Measurements from ENCODE around the gene QKI.
A peak's percentile ranks its signal among the peaks of the same experiment; 100 is the strongest.

Gene QKI

GRCh38 chr6:163460307-163460782 is 45.8 kb downstream of the QKI start:
- H3K4me1 ChIP-seq (ENCODE audit: insufficient read depth, poor library complexity, severe bottlenecking) = peaks cover 24% of the 10 kb centered on the region
- DNase-seq (ENCODE audit: low spot score) (no peak), ATAC-seq (ENCODE audit: low read depth) (peak; percentile 19; the same call in 1 of the 3 replicates)
- H3K36me3 ChIP-seq (ENCODE audit: low read depth) = peaks cover 22% of the 10 kb centered on the region
- H3K27ac ChIP-seq (ENCODE audit: poor library complexity, severe bottlenecking) = no peak overlapping the region
- H3K9me3 ChIP-seq (ENCODE audit: severe bottlenecking) = no peaks in the 10 kb centered on the region
- no peak for TF ChIP-seq CTCF (IDR thresholded peaks at IDR 0.05; ENCODE audit: poor library complexity, severe bottlenecking)
- H3K27me3 ChIP-seq (ENCODE audit: insufficient read depth, poor library complexity, severe bottlenecking) = no peaks in the 10 kb centered on the region
- H3K4me3 ChIP-seq (ENCODE audit: severe bottlenecking) = peak overlapping the region; percentile 32

GRCh38 chr6:163461696-163462095 is 47.2 kb downstream of the QKI start:
- peaks cover 22% of the 10 kb centered on the region for H3K36me3 ChIP-seq (ENCODE audit: low read depth)
- peaks cover 24% of the 10 kb centered on the region for H3K4me1 ChIP-seq (ENCODE audit: insufficient read depth, poor library complexity, severe bottlenecking)
- ATAC-seq (ENCODE audit: low read depth) = no peak
- H3K9me3 ChIP-seq (ENCODE audit: severe bottlenecking) = no peaks in the 10 kb centered on the region
- no peak overlapping the region for H3K27ac ChIP-seq (ENCODE audit: poor library complexity, severe bottlenecking)
- H3K4me3 ChIP-seq (ENCODE audit: severe bottlenecking) = no peak overlapping the region
- DNase-seq (ENCODE audit: low spot score) = no peak
- H3K27me3 ChIP-seq (ENCODE audit: insufficient read depth, poor library complexity, severe bottlenecking) = no peaks in the 10 kb centered on the region
- TF ChIP-seq CTCF (IDR thresholded peaks at IDR 0.05; ENCODE audit: poor library complexity, severe bottlenecking) = no peak

- Histone ChIP-seq H3K36me3 (ENCODE audit: low read depth) (peaks cover 13% of the 10 kb centered on the region), H3K27me3 (ENCODE audit: insufficient read depth, poor library complexity, severe bottlenecking) (no peaks in the 10 kb centered on the region), H3K27ac (ENCODE audit: poor library complexity, severe bottlenecking) (no peak overlapping the region), H3K9me3 (ENCODE audit: severe bottlenecking) (no peaks in the 10 kb centered on the region), H3K4me1 (ENCODE audit: insufficient read depth, poor library complexity, severe bottlenecking) (peaks cover 17% of the 10 kb centered on the region), H3K4me3 (ENCODE audit: severe bottlenecking) (no peak overlapping the region)
- TF ChIP-seq CTCF (IDR thresholded peaks at IDR 0.05; ENCODE audit: poor library complexity, severe bottlenecking) = no peak
- DNase-seq (ENCODE audit: low spot score) (no peak), ATAC-seq (ENCODE audit: low read depth) (no peak)
These were observed 48.7 kb downstream of the QKI start for GRCh38 chr6:163463180-163463579.

- DNase-seq (ENCODE audit: low spot score) = no peak
- Histone ChIP-seq H3K27ac (ENCODE audit: poor library complexity, severe bottlenecking) (no peak overlapping the region), H3K4me3 (ENCODE audit: severe bottlenecking) (no peak overlapping the region), H3K27me3 (ENCODE audit: insufficient read depth, poor library complexity, severe bottlenecking) (no peaks in the 10 kb centered on the region), H3K36me3 (ENCODE audit: low read depth) (peaks cover 8% of the 10 kb centered on the region), H3K9me3 (ENCODE audit: severe bottlenecking) (no peaks in the 10 kb centered on the region), H3K4me1 (ENCODE audit: insufficient read depth, poor library complexity, severe bottlenecking) (peaks cover 11% of the 10 kb centered on the region)
- TF ChIP-seq CTCF (IDR thresholded peaks at IDR 0.05; ENCODE audit: poor library complexity, severe bottlenecking) = no peak
- ATAC-seq (ENCODE audit: low read depth) = no peak
These were observed 49.3 kb downstream of the QKI start for GRCh38 chr6:163463795-163464194.

- H3K27ac ChIP-seq (ENCODE audit: poor library complexity, severe bottlenecking) = no peak overlapping the region
- no peaks in the 10 kb centered on the region for H3K27me3 ChIP-seq (ENCODE audit: insufficient read depth, poor library complexity, severe bottlenecking)
- H3K9me3 ChIP-seq (ENCODE audit: severe bottlenecking) = peaks cover 10% of the 10 kb centered on the region
- no peak for TF ChIP-seq CTCF (IDR thresholded peaks at IDR 0.05; ENCODE audit: poor library complexity, severe bottlenecking)
- H3K4me1 ChIP-seq (ENCODE audit: insufficient read depth, poor library complexity, severe bottlenecking) = no peaks in the 10 kb centered on the region
- DNase-seq (ENCODE audit: low spot score) = no peak
- no peak overlapping the region for H3K4me3 ChIP-seq (ENCODE audit: severe bottlenecking)
- no peak for ATAC-seq (ENCODE audit: low read depth)
- H3K36me3 ChIP-seq (ENCODE audit: low read depth) = peaks cover 30% of the 10 kb centered on the region
These were observed 52.4 kb downstream of the QKI start for GRCh38 chr6:163466839-163467390.

All from RWPE2 (cell line).